ENCODE results near the gene MT1A. TPM values are rescaled to one million over a fixed set of nuclear protein-coding genes. Genes with fewer than 3 reads are reported as not detected.

Gene MT1A
- total RNA-seq, 4 donors from 2014 or later = 3.7 to 23.3 (median 11.2) TPM

DNA sequence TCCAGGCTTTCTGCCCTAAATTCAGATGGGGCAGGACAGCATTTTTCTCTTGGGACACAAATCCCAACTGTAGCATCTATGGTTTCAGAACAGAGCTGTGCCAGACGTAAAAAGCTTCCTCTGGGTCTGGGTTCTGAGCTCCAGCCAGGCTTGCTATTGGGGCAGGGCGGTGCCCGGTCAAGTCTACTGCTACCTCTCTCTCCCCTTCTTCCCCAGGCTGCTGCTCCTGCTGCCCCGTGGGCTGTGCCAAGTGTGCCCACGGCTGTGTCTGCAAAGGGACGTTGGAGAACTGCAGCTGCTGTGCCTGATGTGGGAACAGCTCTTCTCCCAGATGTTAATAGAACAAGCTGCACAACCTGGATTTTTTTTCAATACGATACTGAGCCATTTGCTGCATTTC lies 4.9 kb upstream of the MT1A start:
- H3K4me3 ChIP-seq (ENCODE audit: low read depth, poor library complexity, severe bottlenecking) = no peak overlapping the region
- intact Hi-C loops (cut with DNase I; ENCODE audit: low total_unique reads) = no loop called here

GRCh38 chr16:56634715-56635440 lies 3.6 kb upstream of the MT1A start:
- DNase-seq (ENCODE audit: low spot score in 2 of 2) = no peak
- WGBS, 2 donors = 68 to 79% methylated on average over 40 to 47 of the region's 47 CpGs
- intact Hi-C loops (cut with DNase I; ENCODE audit: low total_unique reads) = no loop called here
- TF ChIP-seq CTCF (IDR thresholded peaks at IDR 0.05) (no peak), POLR2A (IDR thresholded peaks at IDR 0.05) (no peak)
- no peak overlapping the region for H3K4me3 ChIP-seq (ENCODE audit: low read depth, poor library complexity, severe bottlenecking)

More for the DNA sequence above, 4.9 kb upstream of the MT1A start:
- TF ChIP-seq POLR2A (IDR thresholded peaks at IDR 0.05) (no peak), CTCF (IDR thresholded peaks at IDR 0.05) (no peak)
- 32 to 54% methylated on average over 7 of the region's 7 CpGs for WGBS, 2 donors
- no peak for DNase-seq (ENCODE audit: low spot score in 2 of 2)

DNA sequence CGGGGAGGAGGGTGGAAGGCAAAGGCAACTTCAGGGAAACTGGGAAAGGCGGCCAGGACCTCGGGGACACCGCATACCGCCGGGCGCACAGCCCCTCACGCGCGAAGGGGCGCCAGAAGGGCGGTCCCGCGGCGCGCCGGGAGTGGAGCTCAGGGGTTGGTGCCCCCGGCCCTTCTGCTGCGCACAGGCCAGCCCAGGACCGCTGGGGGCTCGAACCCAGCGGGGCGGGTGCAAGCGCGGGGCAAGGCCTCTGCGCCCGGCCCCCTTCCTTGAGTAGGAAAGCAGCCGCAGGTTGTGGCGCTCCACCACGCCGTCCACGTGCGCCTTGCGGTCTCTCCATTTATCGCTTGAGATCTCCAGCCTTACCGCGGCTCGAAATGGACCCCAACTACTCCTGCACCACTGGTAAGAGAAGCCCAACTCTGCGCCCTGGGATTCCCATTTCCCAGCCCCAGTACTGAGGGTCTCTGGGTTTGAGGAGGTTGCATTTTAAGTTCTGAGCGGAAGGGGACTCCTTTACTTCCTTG lies 3.0 kb upstream of the MT1A start:
- intact Hi-C loops (cut with DNase I; ENCODE audit: low total_unique reads) = no loop called here
- TF ChIP-seq POLR2A (IDR thresholded peaks at IDR 0.05) = no peak
- no peak for TF ChIP-seq CTCF (IDR thresholded peaks at IDR 0.05)
- no peak for DNase-seq (ENCODE audit: low spot score in 2 of 2)
- no peak overlapping the region for H3K4me3 ChIP-seq (ENCODE audit: low read depth, poor library complexity, severe bottlenecking)
- WGBS, 2 donors = 63 to 67% methylated on average over 29 to 31 of the region's 40 CpGs

DNA sequence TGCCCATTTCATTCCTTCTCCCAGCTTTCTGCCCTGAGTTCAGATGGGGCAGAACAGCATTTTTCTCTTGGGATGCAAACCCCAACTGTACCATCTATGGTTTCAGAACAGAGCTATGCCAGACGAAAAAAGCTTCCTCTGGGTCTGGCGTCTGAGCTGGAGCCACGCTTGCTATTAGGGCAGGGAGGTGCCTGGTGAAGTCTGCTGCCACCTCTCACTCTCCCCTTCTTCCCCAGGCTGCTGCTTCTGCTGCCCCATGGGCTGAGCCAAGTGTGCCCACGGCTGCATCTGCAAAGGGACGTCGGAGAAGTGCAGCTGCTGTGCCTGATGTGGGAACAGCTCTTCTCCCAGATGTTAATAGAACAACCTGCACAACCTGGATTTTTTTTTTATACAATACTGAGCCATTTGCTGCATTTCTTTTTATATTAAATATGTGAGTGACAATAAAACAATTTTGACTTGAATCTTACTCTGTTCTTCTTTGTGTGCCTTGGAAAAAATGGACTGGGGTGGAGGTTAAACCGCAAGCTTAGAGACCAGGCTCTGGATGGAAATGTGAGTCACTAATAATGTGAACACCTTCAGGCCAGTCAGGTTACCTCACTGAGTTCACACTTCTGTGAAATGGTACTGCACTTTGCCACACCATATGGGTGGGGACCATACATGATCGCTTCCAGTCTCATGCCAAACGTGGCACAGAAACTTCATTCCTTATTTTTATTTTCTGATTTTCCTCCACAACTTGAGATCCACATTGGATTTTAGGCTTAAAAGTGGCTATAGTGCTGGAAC lies 1.7 kb upstream of the MT1A start:
- TF ChIP-seq POLR2A (IDR thresholded peaks at IDR 0.05) (no peak), CTCF (IDR thresholded peaks at IDR 0.05) (no peak)
- DNase-seq (ENCODE audit: low spot score in 2 of 2) = no peak
- intact Hi-C loops (cut with DNase I; ENCODE audit: low total_unique reads) = no loop called here
- no peak overlapping the region for H3K4me3 ChIP-seq (ENCODE audit: low read depth, poor library complexity, severe bottlenecking)
- WGBS, 2 donors = 75 to 76% methylated on average over 9 of the region's 9 CpGs

DNA sequence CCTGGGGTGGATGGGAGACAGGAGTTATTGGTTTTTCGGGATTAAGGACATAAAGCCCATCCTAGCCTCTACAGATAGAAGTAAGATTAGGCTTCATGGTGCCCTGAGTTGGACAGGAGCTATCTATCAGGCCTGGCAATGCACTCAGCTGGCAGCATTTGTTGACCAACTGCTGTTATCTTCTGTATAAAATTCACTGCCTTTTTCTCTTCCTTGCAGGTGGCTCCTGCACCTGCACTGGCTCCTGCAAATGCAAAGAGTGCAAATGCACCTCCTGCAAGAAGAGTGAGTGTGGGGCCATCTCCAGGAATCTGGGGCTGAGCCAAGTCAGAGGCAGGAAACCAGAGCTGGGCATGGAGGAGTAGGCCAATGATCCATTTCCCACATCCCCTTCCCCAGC lies 579 bp downstream of the MT1A start:
- intact Hi-C loops (cut with DNase I; ENCODE audit: low total_unique reads) = no loop called here
- no peak for DNase-seq (ENCODE audit: low spot score in 2 of 2)
- H3K4me3 ChIP-seq (ENCODE audit: low read depth, poor library complexity, severe bottlenecking) = no peak overlapping the region
- WGBS, 2 donors = 80 to 93% methylated on average over 1 of the region's 1 CpG
- TF ChIP-seq POLR2A (IDR thresholded peaks at IDR 0.05) = no peak
- no peak for TF ChIP-seq CTCF (IDR thresholded peaks at IDR 0.05)
